Suprapubic skin (tissue), 4 donors: ENCODE data around the gene CRK. TPM values are rescaled to one million over a fixed set of nuclear protein-coding genes. Genes with fewer than 3 reads are reported as not detected.

Source experiments
- DNase-seq, 2 donors: peaks; one replicate each; pipeline ENCODE4 v3.0.0-alpha.2; 2019; ENCODE audit warnings: low spot score in 2 of 2
- H3K27ac ChIP-seq: fragments of 200-600 bp; sonication (generic); one replicate; pipeline ENCODE4 v1.5.1; 2019
- H3K27me3 ChIP-seq: fragments of 200-600 bp; sonication (generic); one replicate; pipeline ENCODE4 v1.5.1; 2019
- H3K36me3 ChIP-seq: fragments of 200-600 bp; sonication (generic); one replicate; pipeline ENCODE4 v1.5.1; 2019
- H3K4me1 ChIP-seq: fragments of 200-600 bp; sonication (generic); one replicate; pipeline ENCODE4 v1.5.1; 2019
- H3K4me3 ChIP-seq: fragments of 200-600 bp; sonication (generic); one replicate; pipeline ENCODE4 v1.5.1; 2019; ENCODE audit warnings: mild to moderate bottlenecking
- H3K9me3 ChIP-seq: fragments of 200-600 bp; sonication (generic); one replicate; pipeline ENCODE4 v1.5.1; 2019
- CTCF ChIP-seq, 2 donors: fragments of 200-600 bp in 1 of 2; fragments of 450-650 bp in 1 of 2; sonication (generic) in 1 of 2; IDR thresholded peaks; one replicate each; pipeline ENCODE4 v1.5.1; 2016 to 2019; ENCODE audit warnings: antibody characterized with exemption in 2 of 2, mild to moderate bottlenecking in 1 of 2, moderate library complexity in 1 of 2
- EP300 ChIP-seq: sonication (generic); formaldehyde crosslinking; IDR thresholded peaks from one replicate; pipeline ENCODE4 v1.6.1; 2017; ENCODE audit warnings: antibody characterized with exemption
- POLR2A ChIP-seq, 2 donors: fragments of 450-650 bp; IDR thresholded peaks; one replicate each; pipeline ENCODE4 v1.6.1; 2017; ENCODE audit warnings: antibody characterized with exemption in 2 of 2, mild to moderate bottlenecking in 2 of 2, moderate library complexity in 2 of 2
- POLR2AphosphoS5 ChIP-seq, 3 donors: sonication (generic); formaldehyde crosslinking; IDR thresholded peaks; one replicate each; pipeline ENCODE4 v1.6.1; 2017; ENCODE audit warnings: antibody characterized with exemption in 3 of 3
- WGBS: methylation state at CpG from one replicate; pipeline ENCODE4 v1.1.5; 2018; 5-methylcytosine and 5-hydroxymethylcytosine counted together
- total RNA-seq, 4 donors: library from RNA; depleted of rRNA; stranded (reverse); fragments of >200 nt; gene quantifications; one replicate each; pipeline ENCODE4 v1.1.0, GENCODE V29; 2016

CRK gene
- total RNA-seq, 4 donors from 2014 or later = 38.9 to 53.7 (median 49.0) TPM

GRCh38 chr17:1374431-1375177 is 81.4 kb downstream of the CRK start:
- no peak for DNase-seq
- Histone ChIP-seq H3K27ac (no peak overlapping the region), H3K36me3 (peaks cover 11% of the 10 kb centered on the region), H3K4me1 (peaks cover 69% of the 10 kb centered on the region), H3K27me3 (no peaks in the 10 kb centered on the region), H3K9me3 (no peaks in the 10 kb centered on the region), H3K4me3 (no peak overlapping the region)
- TF ChIP-seq CTCF (IDR thresholded peaks at IDR 0.05) = no peak
- TF ChIP-seq EP300 = no peak
- no peak for TF ChIP-seq POLR2AphosphoS5 (IDR thresholded peaks at IDR 0.05)
- no peak for TF ChIP-seq POLR2A (IDR thresholded peaks at IDR 0.05)
- 56% methylated on average over 10 of the region's 10 CpGs for WGBS

GRCh38 chr17:1373707-1374237 is 82.3 kb downstream of the CRK start:
- Histone ChIP-seq H3K9me3 (no peaks in the 10 kb centered on the region), H3K4me1 (peaks cover 64% of the 10 kb centered on the region), H3K27me3 (no peaks in the 10 kb centered on the region), H3K4me3 (no peak overlapping the region), H3K27ac (no peak overlapping the region), H3K36me3 (peaks cover 11% of the 10 kb centered on the region)
- TF ChIP-seq CTCF (IDR thresholded peaks at IDR 0.05) (no peak), EP300 (no peak), POLR2A (IDR thresholded peaks at IDR 0.05) (no peak), POLR2AphosphoS5 (IDR thresholded peaks at IDR 0.05) (no peak)
- 67% methylated on average over 9 of the region's 9 CpGs for WGBS
- no peak for DNase-seq

- no peak for DNase-seq
- 81% methylated on average over 7 of the region's 7 CpGs for WGBS
- H3K4me1 ChIP-seq = peaks cover 61% of the 10 kb centered on the region
Observed at GRCh38 chr17:1372618-1373017, 83.4 kb downstream of the CRK start.

GRCh38 chr17:1371893-1372590 is 84.0 kb downstream of the CRK start:
- Histone ChIP-seq H3K4me1 (peaks cover 61% of the 10 kb centered on the region), H3K27me3 (no peaks in the 10 kb centered on the region), H3K4me3 (no peak overlapping the region), H3K36me3 (peaks cover 11% of the 10 kb centered on the region), H3K9me3 (no peaks in the 10 kb centered on the region), H3K27ac (no peak overlapping the region)
- TF ChIP-seq CTCF (IDR thresholded peaks at IDR 0.05) (no peak), POLR2AphosphoS5 (IDR thresholded peaks at IDR 0.05) (no peak), EP300 (no peak), POLR2A (IDR thresholded peaks at IDR 0.05) (no peak)
- WGBS = 76% methylated on average over 17 of the region's 17 CpGs
- no peak for DNase-seq

More at GRCh38 chr17:1372618-1373017, 83.4 kb downstream of the CRK start:
- TF ChIP-seq POLR2A (IDR thresholded peaks at IDR 0.05) (no peak), POLR2AphosphoS5 (IDR thresholded peaks at IDR 0.05) (no peak)
- Histone ChIP-seq H3K27me3 (no peaks in the 10 kb centered on the region), H3K4me3 (no peak overlapping the region), H3K27ac (no peak overlapping the region), H3K36me3 (peaks cover 11% of the 10 kb centered on the region), H3K9me3 (no peaks in the 10 kb centered on the region)

Other genes with a start within 250 kb of the CRK start
- not detected for gene BHLHA9, start 185.8 kb downstream of the CRK start, total RNA-seq
- gene TRARG1, start 176.6 kb downstream of the CRK start, total RNA-seq = 1 to 10 TPM; 1.2 to 7.2 (median 2.9) TPM
- gene YWHAE, start 56.0 kb downstream of the CRK start, total RNA-seq = 100 to 1,000 TPM; 467 to 572 (median 520) TPM
- 100 to 1,000 TPM in 2 of 4 donors, 10 to 100 TPM in 2; 74.9 to 116 (median 103) TPM for gene MYO1C, start 36.5 kb upstream of the CRK start, total RNA-seq
- 100 to 1,000 TPM in 3 of 4 donors, 10 to 100 TPM in 1; 91.8 to 160 (median 123) TPM for gene INPP5K, start 60.4 kb upstream of the CRK start, total RNA-seq
- 10 to 100 TPM; 49.6 to 71.9 (median 61.5) TPM for gene PITPNA, start 106.6 kb upstream of the CRK start, total RNA-seq
- 10 to 100 TPM in 2 of 4 donors, 1 to 10 TPM in 2; 4.8 to 11.8 (median 10.6) TPM for gene SLC43A2, start 172.6 kb upstream of the CRK start, total RNA-seq
- gene SCARF1, start 189.5 kb upstream of the CRK start, total RNA-seq = 10 to 100 TPM in 1 of 4 donors, 1 to 10 TPM in 3; 1.8 to 12.4 (median 4.6) TPM
- 10 to 100 TPM; 11.9 to 26.0 (median 20.1) TPM for gene RILP, start 193.6 kb upstream of the CRK start, total RNA-seq
- 100 to 1,000 TPM; 186 to 341 (median 220) TPM for gene PRPF8, start 228.6 kb upstream of the CRK start, total RNA-seq